H9 (cell line): ENCODE data around the gene RTN4R. TPM values are rescaled to one million over a fixed set of nuclear protein-coding genes. Genes with fewer than 3 reads are reported as not detected.
A peak's percentile ranks its signal among the peaks of the same experiment; 100 is the strongest.

ENCODE experiments used
- DNase-seq: peaks from one replicate; pipeline ENCODE4 v3.0.0-alpha.2; 2017
- H2AFZ ChIP-seq: one replicate; pipeline ENCODE4 v1.6.1; 2013; ENCODE audit warnings: mild to moderate bottlenecking, low read length, control low read depth, moderate library complexity
- H2AK5ac ChIP-seq: 2 replicates; pipeline ENCODE4 v1.6.1; 2013; ENCODE audit warnings: low read length, control low read depth, mixed read lengths; ENCODE audit not compliant: insufficient read length
- H2BK120ac ChIP-seq: one replicate; pipeline ENCODE4 v1.6.1; 2013; ENCODE audit warnings: low read depth, mild to moderate bottlenecking, low read length, control low read depth, inconsistent platforms; ENCODE audit not compliant: poor library complexity, severe bottlenecking
- H2BK12ac ChIP-seq: 2 replicates; pipeline ENCODE4 v1.6.1; 2013; ENCODE audit warnings: low read length, control low read depth, mixed read lengths, low read depth; ENCODE audit not compliant: insufficient read length
- H2BK15ac ChIP-seq: 2 replicates; pipeline ENCODE4 v1.6.1; 2013; ENCODE audit warnings: low read depth, low read length, control low read depth
- H2BK20ac ChIP-seq: one replicate; pipeline ENCODE4 v1.6.1; 2013; ENCODE audit warnings: low read depth, mild to moderate bottlenecking, low read length, control low read depth, inconsistent platforms; ENCODE audit not compliant: poor library complexity, severe bottlenecking
- H2BK5ac ChIP-seq: 2 replicates; pipeline ENCODE4 v1.6.1; 2013; ENCODE audit warnings: low read length, control low read depth, mixed read lengths; ENCODE audit not compliant: insufficient read length
- H3K14ac ChIP-seq: 2 replicates; pipeline ENCODE4 v1.6.1; 2013; ENCODE audit warnings: low read length, control low read depth; ENCODE audit not compliant: insufficient read depth
- H3K18ac ChIP-seq: 2 replicates; pipeline ENCODE4 v1.6.1; 2013; ENCODE audit warnings: low read depth, mild to moderate bottlenecking, mixed read lengths, low read length, control low read depth; ENCODE audit not compliant: insufficient read length
- H3K23ac ChIP-seq: 2 replicates; pipeline ENCODE4 v1.6.1; 2013; ENCODE audit warnings: low read length, control low read depth, mixed read lengths, low read depth; ENCODE audit not compliant: insufficient read length
- H3K23me2 ChIP-seq: 2 replicates; pipeline ENCODE4 v1.6.1; 2013; ENCODE audit warnings: low read depth, mild to moderate bottlenecking, mixed read lengths, low read length, control low read depth; ENCODE audit not compliant: insufficient read length, poor library complexity, severe bottlenecking
- H3K27ac ChIP-seq: 2 replicates; pipeline ENCODE4 v1.5.1; 2013; ENCODE audit warnings: low read length, control low read depth, mixed read lengths, low read depth; ENCODE audit not compliant: insufficient read length
- H3K27me3 ChIP-seq: 2 replicates; pipeline ENCODE4 v1.6.1; 2013; ENCODE audit warnings: low read length, control low read depth, inconsistent platforms; ENCODE audit not compliant: insufficient read depth
- H3K4ac ChIP-seq: 2 replicates; pipeline ENCODE4 v1.6.1; 2013; ENCODE audit warnings: low read depth, mild to moderate bottlenecking, control low read depth, inconsistent platforms, low read length, moderate library complexity
- H3K4me1 ChIP-seq: 2 replicates; pipeline ENCODE4 v1.6.1; 2013; ENCODE audit warnings: low read length, control low read depth, inconsistent platforms; ENCODE audit not compliant: insufficient read depth
- H3K4me2 ChIP-seq: 2 replicates; pipeline ENCODE4 v1.6.1; 2013; ENCODE audit warnings: low read length, control low read depth, mixed read lengths; ENCODE audit not compliant: insufficient read length, insufficient read depth
- H3K56ac ChIP-seq: 2 replicates; pipeline ENCODE4 v1.6.1; 2013; ENCODE audit warnings: low read depth, mild to moderate bottlenecking, mixed read lengths, low read length, control low read depth; ENCODE audit not compliant: insufficient read length
- H3K79me1 ChIP-seq: 2 replicates; pipeline ENCODE4 v1.6.1; 2013; ENCODE audit warnings: low read depth, mild to moderate bottlenecking, moderate library complexity, low read length, control low read depth, inconsistent platforms; ENCODE audit not compliant: insufficient read depth, poor library complexity, severe bottlenecking
- H3K79me2 ChIP-seq: 2 replicates; pipeline ENCODE4 v1.6.1; 2013; ENCODE audit warnings: low read length, control low read depth, inconsistent platforms; ENCODE audit not compliant: insufficient read depth
- H3K9ac ChIP-seq: 2 replicates; pipeline ENCODE4 v1.6.1; 2013; ENCODE audit warnings: low read length, control low read depth, mixed read lengths; ENCODE audit not compliant: insufficient read length; ENCODE audit errors: extremely low read depth
- H3K9me3 ChIP-seq: one replicate; pipeline ENCODE4 v1.6.1; 2013; ENCODE audit warnings: low read depth, low read length, inconsistent platforms; ENCODE audit not compliant: control insufficient read depth
- H3T11ph ChIP-seq: one replicate; pipeline ENCODE4 v1.6.1; 2013; ENCODE audit warnings: mild to moderate bottlenecking, low read length, control low read depth, inconsistent platforms
- H4K20me1 ChIP-seq: one replicate; pipeline ENCODE4 v1.6.1; 2013; ENCODE audit not compliant: control insufficient read depth, insufficient read length, insufficient read depth
- H4K5ac ChIP-seq: 2 replicates; pipeline ENCODE4 v1.6.1; 2013; ENCODE audit warnings: low read depth, mild to moderate bottlenecking, mixed read lengths, low read length, control low read depth; ENCODE audit not compliant: insufficient read length
- H4K8ac ChIP-seq: replicated peaks from 2 replicates; pipeline ENCODE4 v1.6.1; 2013; ENCODE audit warnings: low read length, control low read depth, mixed read lengths, low read depth; ENCODE audit not compliant: insufficient read length
- H4K91ac ChIP-seq: 2 replicates; pipeline ENCODE4 v1.6.1; 2013; ENCODE audit warnings: low read depth, mild to moderate bottlenecking, moderate library complexity, mixed read lengths, low read length, control low read depth; ENCODE audit not compliant: insufficient read length
- H3K27ac Mint-ChIP-seq, 3 experiments: 2 replicates in 2 of 3; 3 replicates in 1 of 3; pipeline ENCODE4 v1.8.0; 2020 to 2021; ENCODE audit warnings: mixed read lengths in 3 of 3, mild to moderate bottlenecking in 1 of 3, moderate library complexity in 1 of 3
- H3K27me3 Mint-ChIP-seq: 2 replicates; pipeline ENCODE4 v1.8.0; 2021; ENCODE audit warnings: low read depth, mild to moderate bottlenecking, moderate library complexity, mixed read lengths
- H3K36me3 Mint-ChIP-seq, 3 experiments: 2 replicates in 2 of 3; 3 replicates in 1 of 3; pipeline ENCODE4 v1.8.0; 2020 to 2021; ENCODE audit warnings: low read depth in 3 of 3, mixed read lengths in 3 of 3; ENCODE audit not compliant: insufficient read depth in 1 of 3
- H3K4me1 Mint-ChIP-seq, 2 experiments: 2 replicates each; pipeline ENCODE4 v1.8.0; 2020; ENCODE audit warnings: mixed read lengths in 2 of 2
- H3K4me3 Mint-ChIP-seq, 2 experiments: 2 replicates in 1 of 2; 3 replicates in 1 of 2; pipeline ENCODE4 v1.8.0; 2020 to 2021; ENCODE audit warnings: mild to moderate bottlenecking in 2 of 2, mixed read lengths in 2 of 2, moderate library complexity in 1 of 2
- H3K9me3 Mint-ChIP-seq, 2 experiments: 2 replicates in 1 of 2; 3 replicates in 1 of 2; pipeline ENCODE4 v1.8.0; 2020; ENCODE audit warnings: mild to moderate bottlenecking in 2 of 2, mixed read lengths in 2 of 2, moderate library complexity in 1 of 2
- CTCF ChIP-seq: fragments of 200-600 bp; sonication (generic); conservative IDR thresholded peaks from 3 replicates; pipeline ENCODE4 v1.8.0; 2021; ENCODE audit warnings: antibody characterized with exemption, mild to moderate bottlenecking
- WGBS: extraction: QIAGEN DNeasy Blood & Tissue Kit; methylation state at CpG from one replicate; pipeline ENCODE4 v1.1.7; 2013; ENCODE audit warnings: missing lambda C conversion rate, low lambda C conversion rate, mixed read lengths; ENCODE audit not compliant: insufficient read length; ENCODE audit errors: extremely low coverage; 5-methylcytosine and 5-hydroxymethylcytosine counted together
- total RNA-seq: library from RNA; stranded (reverse); gene quantifications from 2 replicates; pipeline ENCODE4 v1.2.1, GENCODE V29; 2021

Gene RTN4R
- total RNA-seq, 1 experiment from 2014 or later, result 19.0 TPM

GRCh38 chr22:20211997-20212753 lies 55.9 kb downstream of the RTN4R start:
- Histone ChIP-seq H3K56ac (no peak overlapping the region), H2BK15ac (no peak overlapping the region), H3K27ac (no peak overlapping the region), H3K9me3 (no peaks in the 10 kb centered on the region), H2AFZ (no peak overlapping the region), H2BK5ac (no peak overlapping the region), H3K9ac (no peak overlapping the region), H3K23me2 (no peaks in the 10 kb centered on the region), H3K14ac (no peak overlapping the region), H3T11ph (no peak overlapping the region), H3K4ac (no peak overlapping the region), H3K4me2 (no peak overlapping the region), H4K8ac (no peak overlapping the region), H4K5ac (no peak overlapping the region), H2AK5ac (no peak overlapping the region), H3K18ac (no peak overlapping the region), H4K91ac (no peak overlapping the region), H2BK12ac (no peak overlapping the region), H3K79me2 (no peaks in the 10 kb centered on the region), H3K23ac (no peak overlapping the region), H2BK120ac (no peak overlapping the region), H4K20me1 (no peaks in the 10 kb centered on the region), H3K79me1 (no peaks in the 10 kb centered on the region), H3K4me1 (no peaks in the 10 kb centered on the region), H3K27me3 (no peaks in the 10 kb centered on the region), H2BK20ac (no peak overlapping the region)
- no peaks in the 10 kb centered on the region for H3K9me3 Mint-ChIP-seq
- H3K27me3 Mint-ChIP-seq, result no peaks in the 10 kb centered on the region
- no CpG with 5 or more reads among the region's 26 CpGs for WGBS
- no peaks in the 10 kb centered on the region for H3K36me3 Mint-ChIP-seq
- DNase-seq, result no peak
- no peak overlapping the region for H3K4me3 Mint-ChIP-seq
- H3K27ac Mint-ChIP-seq, result peak overlapping the region in 1 of 3 experiments; percentile 5; a peak in 2 of 7 replicates
- no peak for TF ChIP-seq CTCF
- H3K4me1 Mint-ChIP-seq, result peaks cover 0 to 8% of the 10 kb centered on the region in 2 experiments; a peak in 2 of 4 replicates
